Measurements from ENCODE around the gene RPS6KA5.
"Not testable (repeated sequence)": the region's sequence is repeated elsewhere in the genome, so short reads cannot be mapped to it uniquely, and the experiment has no call there.

RPS6KA5 gene

GRCh38 chr14:90962505-90963109 is 97.8 kb downstream of the RPS6KA5 start:
- DNase-seq (ENCODE audit: low read depth) = no peak
- no peak overlapping the region for H3K4me3 ChIP-seq (ENCODE audit: control insufficient read depth, low read depth, low read length)
- TF ChIP-seq CTCF (conservative IDR thresholded peaks at IDR 0.05; ENCODE audit: control insufficient read depth, insufficient read depth, low read depth, low read length) = no peak

GRCh38 chr14:90960818-90961217 is 99.6 kb downstream of the RPS6KA5 start:
- H3K4me3 ChIP-seq (ENCODE audit: control insufficient read depth, low read depth, low read length) = no peak overlapping the region
- no peak for DNase-seq (ENCODE audit: low read depth)
- no peak for TF ChIP-seq CTCF (conservative IDR thresholded peaks at IDR 0.05; ENCODE audit: control insufficient read depth, insufficient read depth, low read depth, low read length)

GRCh38 chr14:90959344-90959743 is 101.1 kb downstream of the RPS6KA5 start:
- TF ChIP-seq CTCF (conservative IDR thresholded peaks at IDR 0.05; ENCODE audit: control insufficient read depth, insufficient read depth, low read depth, low read length) = no peak
- no peak for DNase-seq (ENCODE audit: low read depth)
- H3K4me3 ChIP-seq (ENCODE audit: control insufficient read depth, low read depth, low read length) = no peak overlapping the region

- TF ChIP-seq CTCF (conservative IDR thresholded peaks at IDR 0.05; ENCODE audit: control insufficient read depth, insufficient read depth, low read depth, low read length) = no peak
- no peak overlapping the region for H3K4me3 ChIP-seq (ENCODE audit: control insufficient read depth, low read depth, low read length)
- DNase-seq (ENCODE audit: low read depth) = no peak
Observed at GRCh38 chr14:90956273-90956672, 104.2 kb downstream of the RPS6KA5 start.

- H3K4me3 ChIP-seq (ENCODE audit: control insufficient read depth, low read depth, low read length); DNase-seq (ENCODE audit: low read depth): not testable (repeated sequence)
Observed at GRCh38 chr14:90953643-90954042, 106.8 kb downstream of the RPS6KA5 start.

- TF ChIP-seq CTCF (conservative IDR thresholded peaks at IDR 0.05; ENCODE audit: control insufficient read depth, insufficient read depth, low read depth, low read length) = no peak
- no peak overlapping the region for H3K4me3 ChIP-seq (ENCODE audit: control insufficient read depth, low read depth, low read length)
- no peak for DNase-seq (ENCODE audit: low read depth)
Observed at GRCh38 chr14:90943367-90943766, 117.1 kb downstream of the RPS6KA5 start.

GRCh38 chr14:90942511-90942910 is 117.9 kb downstream of the RPS6KA5 start:
- no peak for DNase-seq (ENCODE audit: low read depth)
- TF ChIP-seq CTCF (conservative IDR thresholded peaks at IDR 0.05; ENCODE audit: control insufficient read depth, insufficient read depth, low read depth, low read length) = no peak
- no peak overlapping the region for H3K4me3 ChIP-seq (ENCODE audit: control insufficient read depth, low read depth, low read length)

Data from fibroblast of mammary gland (primary cell).